ENCODE measurements around the gene VPS51.

- no peak for TF ChIP-seq CTCF (IDR thresholded peaks at IDR 0.05)
- TF ChIP-seq POLR2A (IDR thresholded peaks at IDR 0.05), result no peak
Measured at GRCh38 chr11:65103476-65103875, 7.5 kb downstream of the VPS51 start.

Measured in adrenal gland (tissue), 5 donors.